GM12878 (cell line): ENCODE results near the gene PTPRM. TPM values are rescaled to one million over a fixed set of nuclear protein-coding genes. Genes with fewer than 3 reads are reported as not detected.

Experiments
- ATAC-seq: fragments of 200-7000 bp; cut with Tn5 transposase; 3 replicates; pipeline ENCODE4 v1.9.1; 2020; ENCODE audit warnings: mild to moderate bottlenecking, moderate library complexity
- BruUV-seq: library from RNA; stranded (reverse); fragments of 400-500 nt; replicated peaks from 2 replicates; lab custom pipeline; 2021; lab: Mats Ljungman, UMichigan
- CTCF ChIA-PET: fragments of 300-600 bp; sonication (Branson Sonifier 250); formaldehyde crosslinking; extraction: SDS; loops from one replicate; lab custom pipeline; 2021; ENCODE audit warnings: inconsistent platforms; lab: Yijun Ruan, JAX
- POLR2A ChIA-PET: fragments of 350-600 bp; formaldehyde crosslinking; extraction: SDS; loops from one replicate; lab custom pipeline; 2021; ENCODE audit warnings: inconsistent platforms; lab: Charles Lee
- RAD21 ChIA-PET: fragments of 300-600 bp; sonication (Branson Sonifier 250); formaldehyde crosslinking; loops from one replicate; lab custom pipeline; 2023; ENCODE audit warnings: antibody characterized with exemption; ENCODE audit not compliant: unreplicated experiment; lab: Charles Lee
- SMC1A ChIA-PET: fragments of 300-600 bp; sonication (Branson Sonifier 250); formaldehyde crosslinking; loops from one replicate; lab custom pipeline; 2023; ENCODE audit not compliant: unreplicated experiment, uncharacterized antibody; lab: Charles Lee
- DNase-seq: peaks from one replicate; pipeline ENCODE4 v3.0.0-alpha.2; 2011; ENCODE audit warnings: low read depth, low spot score
- FAIRE-seq: peaks from 3 replicates; lab custom pipeline; 2011; peaks lifted over from hg19 to GRCh38; lab: Jason Lieb, UNC
- H2AFZ ChIP-seq: 2 replicates; pipeline ENCODE4 v1.6.0; 2011; ENCODE audit warnings: low read depth, low read length, control low read depth; ENCODE audit not compliant: control insufficient read depth
- H3K27ac ChIP-seq: 2 replicates; pipeline ENCODE4 v1.5.1; 2011; ENCODE audit warnings: control low read depth; ENCODE audit not compliant: control insufficient read depth, insufficient read depth
- H3K27me3 ChIP-seq, 2 experiments: replicated peaks in 1 of 2; 2 replicates each; pipeline versions ENCODE4 v1.6.0 to v1.6.1; 2011; ENCODE audit warnings: low read length in 1 of 2; ENCODE audit not compliant: control insufficient read depth in 2 of 2, insufficient read depth in 2 of 2
- H3K36me3 ChIP-seq, 2 experiments: 2 replicates each; pipeline ENCODE4 v1.5.1; 2011; ENCODE audit warnings: low read length in 1 of 2; ENCODE audit not compliant: control insufficient read depth in 2 of 2, insufficient read depth in 2 of 2
- H3K4me1 ChIP-seq: 2 replicates; pipeline ENCODE4 v1.6.1; 2011; ENCODE audit warnings: mild to moderate bottlenecking, low read length, moderate library complexity, mixed read lengths; ENCODE audit not compliant: control insufficient read depth, insufficient read depth
- H3K4me2 ChIP-seq: 2 replicates; pipeline ENCODE4 v1.6.0; 2011; ENCODE audit warnings: control low read depth; ENCODE audit not compliant: control insufficient read depth, insufficient read depth
- H3K4me3 ChIP-seq: fragments of 200-600 bp; sonication (generic); 2 replicates; pipeline ENCODE4 v1.5.1; 2016
- H3K79me2 ChIP-seq: 2 replicates; pipeline ENCODE4 v1.6.0; 2011; ENCODE audit warnings: low read length; ENCODE audit not compliant: control insufficient read depth, insufficient read depth
- H3K9ac ChIP-seq: 2 replicates; pipeline ENCODE4 v1.8.0; 2011; ENCODE audit warnings: low read length, control low read depth, mixed read lengths; ENCODE audit not compliant: control insufficient read depth, insufficient read depth
- H3K9me3 ChIP-seq: replicated peaks from 3 replicates; pipeline ENCODE4 v1.5.1; 2011; ENCODE audit warnings: mild to moderate bottlenecking, low read length; ENCODE audit not compliant: control insufficient read depth, insufficient read depth
- H4K20me1 ChIP-seq: 2 replicates; pipeline ENCODE4 v1.6.0; 2011; ENCODE audit not compliant: control insufficient read depth, insufficient read depth
- FOXM1 ChIP-seq: IDR thresholded peaks from 2 replicates; pipeline ENCODE4 v1.6.1; 2012; ENCODE audit warnings: low read depth, mild to moderate bottlenecking, inconsistent platforms, low read length, moderate library complexity
- GATAD2B ChIP-seq: fragments of 450-650 bp; conservative IDR thresholded peaks from 2 replicates; pipeline ENCODE4 v1.6.1; 2017; ENCODE audit warnings: low read depth, mild to moderate bottlenecking, moderate library complexity
- HDAC6 ChIP-seq: fragments of 200-600 bp; sonication (generic); IDR thresholded peaks from one replicate; pipeline ENCODE4 v1.8.0; 2017; ENCODE audit warnings: antibody characterized with exemption; ENCODE audit not compliant: unreplicated experiment
- IKZF1 ChIP-seq: fragments of 450-650 bp; conservative IDR thresholded peaks from 2 replicates; pipeline ENCODE4 v1.6.1; 2017; ENCODE audit warnings: antibody characterized with exemption, mild to moderate bottlenecking
- IRF3 ChIP-seq: fragments of 450-650 bp; IDR thresholded peaks from 2 replicates; pipeline ENCODE4 v1.6.1; 2014; ENCODE audit warnings: mild to moderate bottlenecking
- KAT2A ChIP-seq: conservative IDR thresholded peaks from 2 replicates; pipeline ENCODE4 v1.6.1; 2011; ENCODE audit warnings: low read depth, low read length; ENCODE audit not compliant: control insufficient read depth
- KDM1A ChIP-seq: fragments of 200-600 bp; sonication (generic); IDR thresholded peaks from 2 replicates; pipeline ENCODE4 v1.6.1; 2016; ENCODE audit warnings: borderline replicate concordance
- WGBS: methylation state at CpG from one replicate; pipeline ENCODE4 v1.1.6; 2016; ENCODE audit warnings: low lambda C conversion rate; ENCODE audit not compliant: insufficient replicate concordance, insufficient coverage; ENCODE audit errors: missing lambda C conversion rate; 5-methylcytosine and 5-hydroxymethylcytosine counted together
- in situ Hi-C: fragments of 300-500 bp; cut with MboI; formaldehyde crosslinking; loops from 9 replicates; pipeline ENCODE4 v1.14.3; 2018; ENCODE audit warnings: mixed read lengths
- intact Hi-C: fragments of 100-400 bp; cut with micrococcal nuclease; formaldehyde crosslinking; loops from one replicate; pipeline ENCODE4 v1.14.2; 2022; ENCODE audit not compliant: unreplicated experiment
- polyA plus RNA-seq, 11 experiments: library from polyadenylated mRNA; depleted of rRNA in 4 of 11; unstranded in 6 of 11; stranded (reverse) in 5 of 11; fragments of >200 nt; fragmentation: Nextera tagmentation in 4 of 11; fragmentation: Illumina TruSeq in 1 of 11; extraction: Ambion mirVana in 4 of 11; extraction: Trizol in 1 of 11; gene quantifications; 1 replicate in 1 of 11; 2 replicates in 10 of 11; pipeline versions ENCODE4 v1.2.1 to v1.2.3, GENCODE V29; 2011 to 2016; ENCODE audit warnings: inconsistent platforms in 2 of 11, missing spikeins in 2 of 11, low read depth in 1 of 11
- total RNA-seq, 4 experiments: library from RNA; depleted of rRNA in 3 of 4; stranded (reverse); fragments of >200 nt in 3 of 4; fragmentation: Illumina TruSeq in 1 of 4; extraction: Trizol in 1 of 4; gene quantifications; 2 replicates each; pipeline versions ENCODE4 v1.2.1 to v1.2.3, GENCODE V29; 2013 to 2021

Gene PTPRM
- total and polyA plus RNA-seq, 10 of the 15 experiments (the other 5 are each of a cell fraction or from before 2014, with no cell fraction given), result 0.07 to 22.6 (median 0.60) TPM

- no TSS peak for BruUV-seq
- H4K20me1 ChIP-seq, result no peaks in the 10 kb centered on the region
- no peak overlapping the region for H3K4me2 ChIP-seq
- intact Hi-C loops (no loop called here), in situ Hi-C loops (no loop called here)
- RAD21 ChIA-PET, result no interaction called here
- WGBS, result 11% methylated on average over 5 of the region's 5 CpGs
- ATAC-seq, result no peak
- DNase-seq, result no peak
- H3K9me3 ChIP-seq, result no peaks in the 10 kb centered on the region
- no peak for FAIRE-seq
- TF ChIP-seq KDM1A (no peak), FOXM1 (no peak), KAT2A (no peak), IKZF1 (no peak), GATAD2B (no peak), HDAC6 (no peak), IRF3 (no peak)
- no peak overlapping the region for H3K9ac ChIP-seq
- no peaks in the 10 kb centered on the region; a peak in 2 of 4 replicates for H3K27me3 ChIP-seq
- CTCF ChIA-PET, result interaction anchor here (1.2 kb wide), 1 partner anchor 125 kb away, joined by 3 read pairs; no protein-coding TSS in a partner anchor
- no peak overlapping the region for H3K27ac ChIP-seq
- POLR2A ChIA-PET, result no interaction called here
- SMC1A ChIA-PET, result interaction anchor here (0.7 to 1.4 kb wide), 2 partner anchors 15 to 181 kb away, joined by 3 read pairs; no protein-coding TSS in a partner anchor
- no peaks in the 10 kb centered on the region for H3K36me3 ChIP-seq
- no peak overlapping the region for H3K4me3 ChIP-seq
- no peak overlapping the region for H2AFZ ChIP-seq
- no peaks in the 10 kb centered on the region for H3K79me2 ChIP-seq
- H3K4me1 ChIP-seq, result peaks cover 6% of the 10 kb centered on the region; the same call in 1 of the 2 replicates
Observed at GRCh38 chr18:8264116-8264515, 697.0 kb downstream of the PTPRM start.
